ENCODE results near the gene PPP3CA.
"Not testable (repeated sequence)": the region's sequence is repeated elsewhere in the genome, so short reads cannot be mapped to it uniquely, and the experiment has no call there.

The PPP3CA gene

GRCh38 chr4:101018836-101019235 lies 328.5 kb downstream of the PPP3CA start:
- in situ Hi-C loops (cut with HindIII; ENCODE audit: low pct_unique_long_range_greater_than_20kb, low sequenced_read_pairs) = no loop called here
- DNase-seq (ENCODE audit: low read depth in 1 of 2, low spot score in 1 of 2) = no peak
- TF ChIP-seq JUND (IDR thresholded peaks at IDR 0.05; ENCODE audit: low read depth) = no peak

GRCh38 chr4:101014417-101014816 lies 332.9 kb downstream of the PPP3CA start:
- DNase-seq (ENCODE audit: low read depth in 1 of 2, low spot score in 1 of 2) = no peak
- in situ Hi-C loops (cut with HindIII; ENCODE audit: low pct_unique_long_range_greater_than_20kb, low sequenced_read_pairs) = no loop called here
- TF ChIP-seq JUND (IDR thresholded peaks at IDR 0.05; ENCODE audit: low read depth) = no peak

DNA sequence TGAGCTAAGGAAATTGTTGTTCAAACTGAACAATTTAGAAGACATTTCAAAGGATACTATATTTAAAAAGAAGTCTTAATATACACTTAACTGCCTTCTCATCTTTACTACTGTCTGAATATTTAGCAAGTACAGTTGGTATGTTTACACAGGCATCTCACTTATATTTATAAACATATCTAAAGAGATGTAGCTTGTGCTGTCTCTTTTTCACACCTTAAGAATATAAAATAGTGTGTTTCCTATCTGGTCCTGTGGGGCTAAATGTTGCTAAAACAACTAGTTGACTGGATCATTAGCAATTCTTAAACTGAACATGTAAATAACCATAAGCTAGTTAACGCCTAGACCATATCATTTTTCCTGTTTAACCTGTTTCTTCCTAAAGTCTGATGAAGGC lies 336.3 kb downstream of the PPP3CA start:
- peak in 1 of 2 experiments; percentile 21 for DNase-seq (ENCODE audit: low read depth in 1 of 2, low spot score in 1 of 2)
- no peak for TF ChIP-seq JUND (IDR thresholded peaks at IDR 0.05; ENCODE audit: low read depth)
- in situ Hi-C loops (cut with HindIII; ENCODE audit: low pct_unique_long_range_greater_than_20kb, low sequenced_read_pairs) = no loop called here

DNA sequence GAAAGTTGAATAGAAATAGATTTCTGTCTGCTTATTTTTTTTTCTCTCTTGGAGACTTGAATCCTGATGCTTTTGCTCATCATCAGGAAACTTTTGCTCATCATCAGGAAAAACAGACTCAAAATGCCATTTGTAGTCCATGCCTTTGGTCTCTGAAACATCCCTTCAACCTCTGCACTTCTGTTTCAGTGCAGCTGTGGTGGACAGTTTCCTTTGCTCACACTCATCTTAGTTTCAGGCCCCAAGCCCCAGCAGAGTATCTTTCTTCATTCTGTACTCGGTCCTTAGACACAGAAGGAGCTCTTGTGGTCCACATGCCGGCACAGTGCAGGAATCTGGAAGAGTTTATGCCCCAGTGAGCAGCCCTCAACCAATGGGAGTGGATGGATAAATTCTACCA lies 337.9 kb downstream of the PPP3CA start:
- DNase-seq (ENCODE audit: low read depth in 1 of 2, low spot score in 1 of 2) = no peak
- no peak for TF ChIP-seq JUND (IDR thresholded peaks at IDR 0.05; ENCODE audit: low read depth)
- in situ Hi-C loops (cut with HindIII; ENCODE audit: low pct_unique_long_range_greater_than_20kb, low sequenced_read_pairs) = no loop called here

- no peak for TF ChIP-seq JUND (IDR thresholded peaks at IDR 0.05; ENCODE audit: low read depth)
- no peak for DNase-seq (ENCODE audit: low read depth in 1 of 2, low spot score in 1 of 2)
- in situ Hi-C loops (cut with HindIII; ENCODE audit: low pct_unique_long_range_greater_than_20kb, low sequenced_read_pairs) = no loop called here
Measured at GRCh38 chr4:101008503-101008902, 338.8 kb downstream of the PPP3CA start.

- no peak for TF ChIP-seq JUND (IDR thresholded peaks at IDR 0.05; ENCODE audit: low read depth)
- in situ Hi-C loops (cut with HindIII; ENCODE audit: low pct_unique_long_range_greater_than_20kb, low sequenced_read_pairs) = no loop called here
- DNase-seq (ENCODE audit: low read depth in 1 of 2, low spot score in 1 of 2) = no peak
Measured at GRCh38 chr4:101005659-101006058, 341.7 kb downstream of the PPP3CA start.

DNA sequence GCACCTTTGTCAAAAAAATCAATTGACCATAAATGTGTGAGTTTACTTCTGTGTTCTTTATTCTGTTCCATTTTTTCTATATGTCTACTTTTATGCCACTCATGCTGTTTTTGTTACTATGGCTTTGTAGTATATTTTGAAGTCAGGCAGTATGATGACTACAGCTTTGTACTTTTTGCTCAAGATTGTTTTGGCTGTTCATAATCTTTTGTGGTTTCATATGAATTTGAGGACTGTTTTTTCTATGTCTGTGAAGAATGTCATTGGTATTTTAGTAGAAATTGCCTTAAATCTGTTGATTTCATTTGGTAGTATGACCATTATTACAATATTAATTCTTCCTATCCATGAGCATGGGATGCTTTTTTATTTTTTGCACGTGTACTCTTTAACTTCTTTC lies 346.8 kb downstream of the PPP3CA start:
- no peak for TF ChIP-seq JUND (IDR thresholded peaks at IDR 0.05; ENCODE audit: low read depth)
- in situ Hi-C loops (cut with HindIII; ENCODE audit: low pct_unique_long_range_greater_than_20kb, low sequenced_read_pairs) = no loop called here
- DNase-seq (ENCODE audit: low read depth in 1 of 2, low spot score in 1 of 2) = no peak

DNA sequence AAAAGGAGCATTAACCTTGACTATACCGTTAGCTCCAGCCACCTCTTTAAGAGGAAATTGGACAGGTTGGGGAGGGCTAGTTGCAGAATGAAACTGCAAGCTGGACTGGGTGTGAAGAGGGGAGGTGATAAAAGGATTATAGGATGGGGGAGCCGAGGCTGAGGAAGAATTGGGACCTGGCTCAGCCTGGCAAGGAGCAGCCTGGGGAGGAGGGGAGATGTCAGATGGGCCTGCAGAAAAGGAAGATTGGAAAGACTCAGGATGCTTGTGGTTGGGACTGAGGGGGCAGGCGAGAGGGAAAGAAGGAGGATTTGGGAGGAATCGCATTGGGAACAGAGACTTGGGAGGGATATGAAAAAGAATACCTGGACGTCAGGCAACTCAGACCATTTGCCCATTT lies 351.7 kb downstream of the PPP3CA start:
- no peak for TF ChIP-seq JUND (IDR thresholded peaks at IDR 0.05; ENCODE audit: low read depth)
- in situ Hi-C loops (cut with HindIII; ENCODE audit: low pct_unique_long_range_greater_than_20kb, low sequenced_read_pairs) = no loop called here
- DNase-seq (ENCODE audit: low read depth in 1 of 2, low spot score in 1 of 2) = no peak

- DNase-seq (ENCODE audit: low read depth in 1 of 2, low spot score in 1 of 2); in situ Hi-C loops (cut with HindIII; ENCODE audit: low pct_unique_long_range_greater_than_20kb, low sequenced_read_pairs): not testable (repeated sequence)
Measured at GRCh38 chr4:100995002-100995401, 352.3 kb downstream of the PPP3CA start.

GRCh38 chr4:100991332-100992069 lies 355.8 kb downstream of the PPP3CA start:
- in situ Hi-C loops (cut with HindIII; ENCODE audit: low pct_unique_long_range_greater_than_20kb, low sequenced_read_pairs); DNase-seq (ENCODE audit: low read depth in 1 of 2, low spot score in 1 of 2): not testable (repeated sequence)

DNA sequence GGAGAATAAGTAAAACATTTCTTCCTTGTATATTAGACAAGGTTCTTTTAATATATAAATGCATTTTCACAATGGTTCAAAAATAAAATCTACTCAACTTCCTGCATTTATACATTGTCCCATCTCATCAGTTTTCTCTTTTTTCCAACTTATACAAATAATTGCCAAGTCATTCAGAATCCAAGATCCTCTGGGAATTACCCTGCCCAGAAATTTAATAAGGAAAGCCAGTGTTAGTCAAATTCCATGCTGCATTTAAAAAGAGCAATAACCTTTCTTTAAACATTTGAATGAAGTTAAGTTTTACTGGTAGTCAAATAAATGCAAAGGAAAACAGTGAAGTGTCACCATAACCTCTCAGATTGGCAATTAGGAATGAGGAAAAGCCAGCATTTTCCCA lies 357.9 kb downstream of the PPP3CA start:
- in situ Hi-C loops (cut with HindIII; ENCODE audit: low pct_unique_long_range_greater_than_20kb, low sequenced_read_pairs) = no loop called here
- no peak for TF ChIP-seq JUND (IDR thresholded peaks at IDR 0.05; ENCODE audit: low read depth)
- no peak for DNase-seq (ENCODE audit: low read depth in 1 of 2, low spot score in 1 of 2)

DNA sequence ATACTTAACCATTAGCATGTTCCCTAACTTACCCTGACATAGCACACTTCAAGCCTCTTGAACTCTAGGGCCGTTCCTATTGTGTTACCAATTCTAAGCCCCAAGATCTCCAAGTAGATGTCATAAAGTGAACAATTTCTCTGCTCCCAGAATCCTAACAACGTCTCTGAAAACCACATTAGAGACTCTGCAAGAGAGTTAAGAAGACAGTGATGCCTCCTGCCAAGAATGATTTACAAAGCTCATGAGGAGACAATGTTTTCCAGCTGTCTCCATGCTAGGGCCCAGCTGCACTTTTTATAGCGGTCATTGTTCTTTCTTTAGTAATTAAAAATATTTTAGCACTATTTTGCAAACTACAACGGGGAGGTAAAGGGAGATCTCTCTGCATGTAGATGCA lies 358.4 kb downstream of the PPP3CA start:
- DNase-seq (ENCODE audit: low read depth in 1 of 2, low spot score in 1 of 2) = no peak
- TF ChIP-seq JUND (IDR thresholded peaks at IDR 0.05; ENCODE audit: low read depth) = no peak
- in situ Hi-C loops (cut with HindIII; ENCODE audit: low pct_unique_long_range_greater_than_20kb, low sequenced_read_pairs) = no loop called here

DNA sequence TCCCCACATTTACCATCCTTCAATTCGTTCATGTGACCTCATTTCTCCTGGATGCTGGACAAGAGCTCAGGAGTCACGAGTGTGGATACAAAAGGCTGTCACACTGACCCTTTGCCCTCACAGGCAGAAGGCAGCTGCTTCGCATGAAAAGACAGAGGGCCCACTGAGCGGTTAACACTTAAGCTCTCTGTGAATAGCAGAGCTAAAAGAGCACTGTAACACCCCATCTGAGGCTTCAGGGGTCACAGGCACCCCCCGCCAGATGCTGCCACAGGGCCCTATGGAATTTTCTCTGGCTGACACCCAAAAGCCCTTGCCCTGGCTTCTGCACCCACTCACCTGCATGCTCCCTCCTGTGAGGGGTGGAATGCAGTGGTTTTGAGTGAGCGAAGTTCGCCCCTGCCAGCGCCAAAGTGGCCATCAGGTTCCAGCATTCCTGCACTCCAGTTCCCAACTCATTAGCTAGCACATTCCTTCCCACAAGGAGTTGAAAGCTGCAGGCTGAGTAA lies 360.9 kb downstream of the PPP3CA start:
- in situ Hi-C loops (cut with HindIII; ENCODE audit: low pct_unique_long_range_greater_than_20kb, low sequenced_read_pairs) = no loop called here
- DNase-seq (ENCODE audit: low read depth in 1 of 2, low spot score in 1 of 2) = no peak
- TF ChIP-seq JUND (IDR thresholded peaks at IDR 0.05; ENCODE audit: low read depth) = no peak

DNA sequence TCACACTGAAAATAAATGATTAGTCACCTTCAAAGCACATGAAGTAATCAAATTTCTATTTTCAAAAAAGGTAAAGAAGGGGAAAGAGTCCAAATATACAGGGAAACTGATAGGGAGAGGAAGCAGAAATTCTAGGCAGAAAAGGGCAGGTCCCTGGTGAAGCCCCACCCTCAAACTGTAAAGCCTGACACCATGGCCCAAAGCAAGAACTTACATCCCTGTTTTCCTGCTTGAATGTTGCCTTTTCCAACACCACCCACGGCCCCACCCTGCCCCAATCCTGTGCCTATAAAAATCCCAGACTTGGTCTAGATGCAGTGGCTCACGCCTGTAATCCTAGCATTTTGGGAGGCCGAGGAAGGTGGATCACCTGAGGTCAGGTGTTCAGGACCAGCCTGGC lies 361.8 kb downstream of the PPP3CA start:
- DNase-seq (ENCODE audit: low read depth in 1 of 2, low spot score in 1 of 2) = no peak
- TF ChIP-seq JUND (IDR thresholded peaks at IDR 0.05; ENCODE audit: low read depth) = no peak
- in situ Hi-C loops (cut with HindIII; ENCODE audit: low pct_unique_long_range_greater_than_20kb, low sequenced_read_pairs) = no loop called here

All from T47D (cell line).